ENCODE data around the gene DDX56. TPM values are rescaled to one million over a fixed set of nuclear protein-coding genes. Genes with fewer than 3 reads are reported as not detected.

The DDX56 gene
- total and polyA plus RNA-seq, 2 of the 4 experiments (the other 2 are of a cell fraction), result 59.4 to 67.7 TPM

DNA sequence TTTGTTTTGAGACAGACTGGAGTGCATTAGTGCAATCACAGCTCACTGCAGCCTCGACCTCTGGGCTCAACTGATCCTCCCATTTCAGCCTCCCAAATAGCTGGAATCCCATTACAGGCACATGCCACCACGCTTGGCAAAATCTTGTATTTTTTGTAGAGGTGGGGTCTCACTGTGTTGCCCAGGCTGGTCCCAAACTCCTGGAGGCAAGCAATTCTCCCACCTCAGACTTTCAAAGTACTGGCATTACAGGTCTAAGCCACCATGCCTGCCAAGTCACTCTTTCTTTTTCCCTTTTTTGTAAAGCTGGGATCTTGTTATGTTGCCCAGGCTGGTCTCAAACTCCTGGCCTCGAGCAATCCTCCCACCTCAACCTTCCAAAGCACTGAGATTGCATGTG is 24.3 kb downstream of the DDX56 start:
- intact Hi-C loops (cut with micrococcal nuclease) (no loop called here), in situ Hi-C loops (cut with MboI; ENCODE audit: low sequenced_read_pairs) (no loop called here), dilution Hi-C loops (cut with HindIII; ENCODE audit: low sequenced_read_pairs, unreplicated experiment) (no loop called here)
- ATAC-seq (ENCODE audit: low read depth) (no peak), DNase-seq (no peak)
- H3K9ac ChIP-seq (ENCODE audit: low read depth, low read length), result no peak overlapping the region
- no peak overlapping the region for H3K4me3 ChIP-seq (ENCODE audit: insufficient read depth, low read depth, low read length)
- H3K56ac ChIP-seq (ENCODE audit: extremely low read depth, insufficient read depth, low read length), result no peak overlapping the region
- no peak overlapping the region for H3K23ac ChIP-seq (ENCODE audit: low read depth, low read length)
- H4K8ac ChIP-seq (ENCODE audit: low read depth in 2 of 2, low read length in 2 of 2), result no peak overlapping the region
- no peak overlapping the region for H4K91ac ChIP-seq (ENCODE audit: insufficient read depth, low read depth, low read length)
- H2AK5ac ChIP-seq (ENCODE audit: low read depth, low read length), result no peak overlapping the region
- H3K27ac ChIP-seq (ENCODE audit: insufficient read depth, low read length), result no peak overlapping the region
- H2AK9ac ChIP-seq (replicated peaks; ENCODE audit: low read depth, low read length, poor library complexity), result no peak overlapping the region
- H2BK5ac ChIP-seq (ENCODE audit: low read depth, low read length, poor library complexity, severe bottlenecking), result no peak overlapping the region
- BruUV-seq (replicated peaks), result no TSS peak
- no peaks in the 10 kb centered on the region for H4K20me1 ChIP-seq (ENCODE audit: insufficient read depth, low read length)
- H3K36me3 ChIP-seq (ENCODE audit: control insufficient read depth, insufficient read depth, low read length), result no peaks in the 10 kb centered on the region
- no peak overlapping the region for H2BK15ac ChIP-seq (ENCODE audit: low read depth, low read length)
- no peak overlapping the region for H2BK20ac ChIP-seq (ENCODE audit: low read depth, low read length)
- no peak overlapping the region for H4K5ac ChIP-seq (ENCODE audit: low read depth, low read length)
- H3K9me1 ChIP-seq (ENCODE audit: insufficient read depth, low read length), result no peaks in the 10 kb centered on the region
- H2BK120ac ChIP-seq (ENCODE audit: low read depth, low read length), result no peak overlapping the region
- H3K14ac ChIP-seq (replicated peaks; ENCODE audit: low read depth, low read length), result no peak overlapping the region
- H3K18ac ChIP-seq (ENCODE audit: low read depth, low read length), result no peak overlapping the region
- H3K79me1 ChIP-seq (ENCODE audit: low read depth in 1 of 2, low read length in 2 of 2), result no peaks in the 10 kb centered on the region
- no CpG with 5 or more reads among the region's 3 CpGs for WGBS, 2 experiments (ENCODE audit: extremely low coverage in 2 of 2, insufficient read length in 1 of 2)
- TF ChIP-seq, protein P1, sequence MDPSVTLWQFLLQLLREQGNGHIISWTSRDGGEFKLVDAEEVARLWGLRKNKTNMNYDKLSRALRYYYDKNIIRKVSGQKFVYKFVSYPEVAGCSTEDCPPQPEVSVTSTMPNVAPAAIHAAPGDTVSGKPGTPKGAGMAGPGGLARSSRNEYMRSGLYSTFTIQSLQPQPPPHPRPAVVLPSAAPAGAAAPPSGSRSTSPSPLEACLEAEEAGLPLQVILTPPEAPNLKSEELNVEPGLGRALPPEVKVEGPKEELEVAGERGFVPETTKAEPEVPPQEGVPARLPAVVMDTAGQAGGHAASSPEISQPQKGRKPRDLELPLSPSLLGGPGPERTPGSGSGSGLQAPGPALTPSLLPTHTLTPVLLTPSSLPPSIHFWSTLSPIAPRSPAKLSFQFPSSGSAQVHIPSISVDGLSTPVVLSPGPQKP (IDR thresholded peaks at IDR 0.05; ENCODE audit: borderline replicate concordance, low read depth, low read length), result no peak
- TF ChIP-seq NFE2L2 (IDR thresholded peaks at IDR 0.05; ENCODE audit: low read depth, low read length) (no peak), BHLHE40 (IDR thresholded peaks at IDR 0.05; ENCODE audit: low read depth, low read length) (no peak), RAD21 (IDR thresholded peaks at IDR 0.05; ENCODE audit: low read length) (no peak), RCOR1 (IDR thresholded peaks at IDR 0.05; ENCODE audit: insufficient replicate concordance, low read length) (no peak), CEBPB (IDR thresholded peaks at IDR 0.05; ENCODE audit: low read depth, low read length) (no peak), MAFK (IDR thresholded peaks at IDR 0.05; ENCODE audit: low read depth, low read length) (no peak), MXI1 (IDR thresholded peaks at IDR 0.05; ENCODE audit: borderline replicate concordance, low read depth, low read length) (no peak), RFX5 (IDR thresholded peaks at IDR 0.05; ENCODE audit: low read depth, low read length) (no peak), CHD1 (IDR thresholded peaks at IDR 0.05; ENCODE audit: low read depth, low read length) (no peak), POLR2A (IDR thresholded peaks at IDR 0.05; ENCODE audit: low read depth, low read length) (no peak), FOS (IDR thresholded peaks at IDR 0.05; ENCODE audit: low read depth, low read length) (no peak), MAZ (IDR thresholded peaks at IDR 0.05; ENCODE audit: borderline replicate concordance, low read depth, low read length) (no peak), SMC3 (IDR thresholded peaks at IDR 0.05; ENCODE audit: low read depth, low read length) (no peak)
- TF ChIP-seq, protein P2, sequence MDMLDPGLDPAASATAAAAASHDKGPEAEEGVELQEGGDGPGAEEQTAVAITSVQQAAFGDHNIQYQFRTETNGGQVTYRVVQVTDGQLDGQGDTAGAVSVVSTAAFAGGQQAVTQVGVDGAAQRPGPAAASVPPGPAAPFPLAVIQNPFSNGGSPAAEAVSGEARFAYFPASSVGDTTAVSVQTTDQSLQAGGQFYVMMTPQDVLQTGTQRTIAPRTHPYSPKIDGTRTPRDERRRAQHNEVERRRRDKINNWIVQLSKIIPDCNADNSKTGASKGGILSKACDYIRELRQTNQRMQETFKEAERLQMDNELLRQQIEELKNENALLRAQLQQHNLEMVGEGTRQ (IDR thresholded peaks at IDR 0.05; ENCODE audit: low read depth, low read length), result no peak
- TF ChIP-seq, protein P3, sequence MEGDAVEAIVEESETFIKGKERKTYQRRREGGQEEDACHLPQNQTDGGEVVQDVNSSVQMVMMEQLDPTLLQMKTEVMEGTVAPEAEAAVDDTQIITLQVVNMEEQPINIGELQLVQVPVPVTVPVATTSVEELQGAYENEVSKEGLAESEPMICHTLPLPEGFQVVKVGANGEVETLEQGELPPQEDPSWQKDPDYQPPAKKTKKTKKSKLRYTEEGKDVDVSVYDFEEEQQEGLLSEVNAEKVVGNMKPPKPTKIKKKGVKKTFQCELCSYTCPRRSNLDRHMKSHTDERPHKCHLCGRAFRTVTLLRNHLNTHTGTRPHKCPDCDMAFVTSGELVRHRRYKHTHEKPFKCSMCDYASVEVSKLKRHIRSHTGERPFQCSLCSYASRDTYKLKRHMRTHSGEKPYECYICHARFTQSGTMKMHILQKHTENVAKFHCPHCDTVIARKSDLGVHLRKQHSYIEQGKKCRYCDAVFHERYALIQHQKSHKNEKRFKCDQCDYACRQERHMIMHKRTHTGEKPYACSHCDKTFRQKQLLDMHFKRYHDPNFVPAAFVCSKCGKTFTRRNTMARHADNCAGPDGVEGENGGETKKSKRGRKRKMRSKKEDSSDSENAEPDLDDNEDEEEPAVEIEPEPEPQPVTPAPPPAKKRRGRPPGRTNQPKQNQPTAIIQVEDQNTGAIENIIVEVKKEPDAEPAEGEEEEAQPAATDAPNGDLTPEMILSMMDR (conservative IDR thresholded peaks at IDR 0.05; ENCODE audit: low read depth, low read length), result no peak
- CTCF ChIA-PET, result interaction anchor here (1.2 to 2.0 kb wide), 2 partner anchors 15 to 16 kb away, joined by 3 to 4 read pairs; no protein-coding TSS in a partner anchor
- H3K4me2 ChIP-seq (ENCODE audit: low read depth, low read length), result no peak overlapping the region
- peaks cover 3% of the 10 kb centered on the region for H3K9me3 ChIP-seq (ENCODE audit: control insufficient read depth, insufficient read depth, low read length)
- POLR2A ChIA-PET (ENCODE audit: unreplicated experiment), result no interaction called here
- no peak overlapping the region for H3K4ac ChIP-seq (ENCODE audit: low read depth, low read length)
- no peak overlapping the region for H2AFZ ChIP-seq (replicated peaks; ENCODE audit: low read length, poor library complexity)
- H3K27me3 ChIP-seq (ENCODE audit: control insufficient read depth, insufficient read depth, low read length), result peaks cover 16% of the 10 kb centered on the region
- no peaks in the 10 kb centered on the region for H3K4me1 ChIP-seq (ENCODE audit: control insufficient read depth, insufficient read depth, low read length)
